Caco-2 (cell line): ENCODE results near the gene TLE6. TPM values are rescaled to one million over a fixed set of nuclear protein-coding genes. Genes with fewer than 3 reads are reported as not detected.

Experiments
- BruUV-seq: library from RNA; stranded (reverse); fragments of 400-500 nt; replicated peaks from 2 replicates; lab custom pipeline; 2021; lab: Mats Ljungman, UMichigan
- CTCF ChIA-PET: fragments of 300-600 bp; sonication (Branson Sonifier 250); formaldehyde crosslinking; loops from one replicate; lab custom pipeline; 2022; ENCODE audit warnings: antibody characterized with exemption; lab: Charles Lee
- POLR2A ChIA-PET: fragments of 300-600 bp; sonication (Branson Sonifier 250); formaldehyde crosslinking; loops from one replicate; lab custom pipeline; 2022; ENCODE audit warnings: antibody characterized with exemption; lab: Charles Lee
- DNase-seq, 2 experiments: peaks; one replicate each; pipeline versions ENCODE4 v3.0.0 to v3.0.0-alpha.2; 2020 to 2022
- H3K27me3 ChIP-seq: replicated peaks from 2 replicates; pipeline ENCODE4 v1.6.0; 2011; ENCODE audit warnings: low read length; ENCODE audit not compliant: control insufficient read depth, insufficient read depth
- H3K36me3 ChIP-seq: 2 replicates; pipeline ENCODE4 v1.5.1; 2011; ENCODE audit warnings: low read length; ENCODE audit not compliant: control insufficient read depth, insufficient read depth
- H3K4me1 ChIP-seq: fragments of 250-450 bp; sonication (Bioruptor Pico); 2 replicates; pipeline ENCODE4 v1.5.1; 2020; ENCODE audit warnings: mild to moderate bottlenecking
- H3K4me3 ChIP-seq: 2 replicates; pipeline ENCODE4 v1.5.1; 2011; ENCODE audit warnings: low read depth, mild to moderate bottlenecking, control low read depth, low read length
- H3K9me3 ChIP-seq: fragments of 250-450 bp; sonication (Bioruptor Pico); 2 replicates; pipeline ENCODE4 v1.5.1; 2020; ENCODE audit warnings: mild to moderate bottlenecking, moderate library complexity
- H3K27ac Mint-ChIP-seq: one replicate; pipeline ENCODE4 v1.8.0; 2022; ENCODE audit warnings: mixed read lengths; ENCODE audit not compliant: unreplicated experiment
- H3K27me3 Mint-ChIP-seq: one replicate; pipeline ENCODE4 v1.8.0; 2022; ENCODE audit warnings: mixed read lengths; ENCODE audit not compliant: insufficient read depth, unreplicated experiment
- H3K36me3 Mint-ChIP-seq: one replicate; pipeline ENCODE4 v1.8.0; 2022; ENCODE audit warnings: mild to moderate bottlenecking, mixed read lengths; ENCODE audit not compliant: insufficient read depth, unreplicated experiment
- H3K4me1 Mint-ChIP-seq: one replicate; pipeline ENCODE4 v1.8.0; 2022; ENCODE audit warnings: low read depth, mixed read lengths; ENCODE audit not compliant: unreplicated experiment
- H3K4me3 Mint-ChIP-seq: one replicate; pipeline ENCODE4 v1.8.0; 2022; ENCODE audit warnings: mild to moderate bottlenecking, moderate library complexity, mixed read lengths; ENCODE audit not compliant: unreplicated experiment
- H3K9me3 Mint-ChIP-seq: one replicate; pipeline ENCODE4 v1.8.0; 2022; ENCODE audit warnings: mixed read lengths; ENCODE audit not compliant: unreplicated experiment
- intact Hi-C: fragments of 100-400 bp; cut with micrococcal nuclease; formaldehyde crosslinking; loops from one replicate; pipeline ENCODE4 v1.10.0; 2022; ENCODE audit not compliant: unreplicated experiment
- total RNA-seq: library from RNA; stranded (reverse); gene quantifications from 2 replicates; pipeline ENCODE4 v1.2.3, GENCODE V29; 2022
- TF ChIP-seq, protein P1 (sequence below), 2 experiments: fragments of 200-600 bp in 1 of 2; IDR thresholded peaks; 1 replicate in 1 of 2; 2 replicates in 1 of 2; pipeline versions ENCODE4 v1.5.1 to v1.8.0; 2011 to 2022; ENCODE audit warnings: antibody characterized with exemption in 1 of 2, control low read depth in 1 of 2, inconsistent platforms in 1 of 2, low read depth in 1 of 2, low read length in 1 of 2, mild to moderate bottlenecking in 1 of 2, moderate library complexity in 1 of 2; ENCODE audit not compliant: insufficient read depth in 1 of 2, severe bottlenecking in 1 of 2, unreplicated experiment in 1 of 2

TLE6 gene
- total RNA-seq, 1 experiment from 2014 or later, result 1.4 TPM

DNA sequence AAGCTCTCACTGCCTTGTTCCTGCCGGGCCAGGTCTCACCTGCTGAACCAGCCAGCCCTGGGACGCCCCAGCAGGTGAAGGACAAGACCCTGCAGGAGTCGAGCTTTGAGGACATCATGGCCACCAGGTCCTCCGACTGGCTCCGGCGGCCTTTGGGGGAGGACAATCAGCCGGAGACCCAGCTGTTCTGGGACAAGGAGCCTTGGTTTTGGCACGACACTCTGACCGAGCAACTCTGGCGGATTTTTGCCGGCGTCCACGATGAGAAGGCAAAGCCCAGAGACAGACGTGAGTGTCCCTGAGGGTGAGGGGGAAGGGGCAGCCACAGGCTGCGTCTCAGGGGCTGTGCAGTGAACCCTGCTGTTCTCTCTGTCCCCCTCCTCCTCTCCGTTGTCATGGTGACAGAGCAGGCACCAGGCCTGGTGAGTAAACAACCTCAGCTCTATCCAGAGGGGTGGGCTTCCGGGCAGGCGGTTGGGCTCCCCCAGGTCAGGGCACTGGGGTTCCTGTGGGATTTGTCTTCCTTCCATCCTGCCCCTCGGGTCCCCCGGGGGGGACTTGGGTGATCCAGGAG lies 9.7 kb downstream of the TLE6 start:
- Histone ChIP-seq H3K4me3 (no peak overlapping the region), H3K4me1 (0 out of 2 replicates have a peak, but pooled peaks cover 3% of the 10 kb centered on the region), H3K9me3 (no peaks in the 10 kb centered on the region), H3K27me3 (no peaks in the 10 kb centered on the region), H3K36me3 (no peaks in the 10 kb centered on the region)
- H3K36me3 Mint-ChIP-seq, result no peaks in the 10 kb centered on the region
- TF ChIP-seq, protein P1, sequence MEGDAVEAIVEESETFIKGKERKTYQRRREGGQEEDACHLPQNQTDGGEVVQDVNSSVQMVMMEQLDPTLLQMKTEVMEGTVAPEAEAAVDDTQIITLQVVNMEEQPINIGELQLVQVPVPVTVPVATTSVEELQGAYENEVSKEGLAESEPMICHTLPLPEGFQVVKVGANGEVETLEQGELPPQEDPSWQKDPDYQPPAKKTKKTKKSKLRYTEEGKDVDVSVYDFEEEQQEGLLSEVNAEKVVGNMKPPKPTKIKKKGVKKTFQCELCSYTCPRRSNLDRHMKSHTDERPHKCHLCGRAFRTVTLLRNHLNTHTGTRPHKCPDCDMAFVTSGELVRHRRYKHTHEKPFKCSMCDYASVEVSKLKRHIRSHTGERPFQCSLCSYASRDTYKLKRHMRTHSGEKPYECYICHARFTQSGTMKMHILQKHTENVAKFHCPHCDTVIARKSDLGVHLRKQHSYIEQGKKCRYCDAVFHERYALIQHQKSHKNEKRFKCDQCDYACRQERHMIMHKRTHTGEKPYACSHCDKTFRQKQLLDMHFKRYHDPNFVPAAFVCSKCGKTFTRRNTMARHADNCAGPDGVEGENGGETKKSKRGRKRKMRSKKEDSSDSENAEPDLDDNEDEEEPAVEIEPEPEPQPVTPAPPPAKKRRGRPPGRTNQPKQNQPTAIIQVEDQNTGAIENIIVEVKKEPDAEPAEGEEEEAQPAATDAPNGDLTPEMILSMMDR (IDR thresholded peaks at IDR 0.05; ENCODE audit: insufficient read depth in 1 of 2, low read depth in 1 of 2, low read length in 1 of 2, severe bottlenecking in 1 of 2, unreplicated experiment in 1 of 2), result no peak
- H3K27me3 Mint-ChIP-seq, result no peaks in the 10 kb centered on the region
- no peak overlapping the region for H3K4me3 Mint-ChIP-seq
- intact Hi-C loops, result no loop called here
- DNase-seq, result no peak
- H3K9me3 Mint-ChIP-seq, result no peaks in the 10 kb centered on the region
- POLR2A ChIA-PET, result no interaction called here
- H3K4me1 Mint-ChIP-seq, result no peaks in the 10 kb centered on the region
- H3K27ac Mint-ChIP-seq, result no peak overlapping the region
- BruUV-seq, result no TSS peak
- CTCF ChIA-PET, result interaction anchor here (0.5 kb wide), 1 partner anchor 61 kb away, joined by 3 read pairs; no protein-coding TSS in a partner anchor

GRCh38 chr19:2987797-2988196 lies 10.4 kb downstream of the TLE6 start:
- H3K27me3 Mint-ChIP-seq, result no peaks in the 10 kb centered on the region
- intact Hi-C loops, result no loop called here
- CTCF ChIA-PET, result no interaction called here
- H3K36me3 ChIP-seq, result no peaks in the 10 kb centered on the region
- TF ChIP-seq, protein P1 (IDR thresholded peaks at IDR 0.05; ENCODE audit: insufficient read depth in 1 of 2, low read depth in 1 of 2, low read length in 1 of 2, severe bottlenecking in 1 of 2, unreplicated experiment in 1 of 2), result no peak
- H3K4me1 Mint-ChIP-seq, result no peaks in the 10 kb centered on the region
- BruUV-seq, result no TSS peak
- H3K4me3 Mint-ChIP-seq, result no peak overlapping the region
- H3K4me1 ChIP-seq, result 0 out of 2 replicates have a peak, but pooled peaks cover 3% of the 10 kb centered on the region
- H3K27ac Mint-ChIP-seq, result no peak overlapping the region
- no peaks in the 10 kb centered on the region for H3K9me3 ChIP-seq
- POLR2A ChIA-PET, result no interaction called here
- H3K9me3 Mint-ChIP-seq, result no peaks in the 10 kb centered on the region
- no peaks in the 10 kb centered on the region for H3K36me3 Mint-ChIP-seq
- no peak for DNase-seq
- no peak overlapping the region for H3K4me3 ChIP-seq
- no peaks in the 10 kb centered on the region for H3K27me3 ChIP-seq

DNA sequence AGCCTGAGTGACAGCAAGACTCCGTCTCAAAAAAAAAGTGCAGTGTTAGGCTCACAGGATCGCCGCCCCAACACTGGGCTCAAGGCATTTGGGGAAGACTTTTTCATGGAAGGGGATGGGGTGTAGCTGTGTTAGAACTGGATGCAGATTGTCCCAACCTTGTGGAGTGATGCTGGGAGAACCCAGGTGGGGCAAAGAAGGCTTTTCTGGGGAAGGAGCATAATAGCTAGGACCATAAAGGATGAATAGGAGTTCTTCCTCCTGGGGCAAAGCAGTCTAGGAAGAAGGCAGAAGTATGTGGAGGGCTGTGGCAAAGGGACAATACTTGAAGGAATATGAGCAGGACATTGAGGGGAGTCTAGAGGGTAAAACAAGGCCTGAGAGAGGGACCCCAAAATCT lies 11.2 kb downstream of the TLE6 start:
- Histone ChIP-seq H3K4me3 (no peak overlapping the region), H3K36me3 (no peaks in the 10 kb centered on the region), H3K9me3 (no peaks in the 10 kb centered on the region), H3K4me1 (0 out of 2 replicates have a peak, but pooled peaks cover 3% of the 10 kb centered on the region), H3K27me3 (no peaks in the 10 kb centered on the region)
- no peaks in the 10 kb centered on the region for H3K9me3 Mint-ChIP-seq
- CTCF ChIA-PET, result no interaction called here
- DNase-seq, result no peak
- H3K4me1 Mint-ChIP-seq, result no peaks in the 10 kb centered on the region
- H3K27ac Mint-ChIP-seq, result no peak overlapping the region
- no TSS peak for BruUV-seq
- intact Hi-C loops, result no loop called here
- H3K4me3 Mint-ChIP-seq, result no peak overlapping the region
- POLR2A ChIA-PET, result no interaction called here
- TF ChIP-seq, protein P1 (IDR thresholded peaks at IDR 0.05; ENCODE audit: insufficient read depth in 1 of 2, low read depth in 1 of 2, low read length in 1 of 2, severe bottlenecking in 1 of 2, unreplicated experiment in 1 of 2), result no peak
- no peaks in the 10 kb centered on the region for H3K27me3 Mint-ChIP-seq
- no peaks in the 10 kb centered on the region for H3K36me3 Mint-ChIP-seq
